Glutamatergic neuron (in vitro differentiated cells): Measurements from ENCODE around the gene PLPP2. TPM values are rescaled to one million over a fixed set of nuclear protein-coding genes. Genes with fewer than 3 reads are reported as not detected.

Experiments used
- DNase-seq: peaks from one replicate; pipeline ENCODE4 v3.0.0; 2022
- H3K27ac Mint-ChIP-seq: one replicate; pipeline ENCODE4 v1.8.0; 2020; ENCODE audit warnings: mild to moderate bottlenecking, mixed read lengths, inconsistent platforms; ENCODE audit not compliant: unreplicated experiment
- H3K27me3 Mint-ChIP-seq: one replicate; pipeline ENCODE4 v1.8.0; 2020; ENCODE audit warnings: mild to moderate bottlenecking, moderate library complexity, mixed read lengths, inconsistent platforms; ENCODE audit not compliant: unreplicated experiment
- H3K36me3 Mint-ChIP-seq: one replicate; pipeline ENCODE4 v1.8.0; 2020; ENCODE audit warnings: mild to moderate bottlenecking, mixed read lengths, inconsistent platforms; ENCODE audit not compliant: unreplicated experiment
- H3K4me1 Mint-ChIP-seq: one replicate; pipeline ENCODE4 v1.8.0; 2020; ENCODE audit warnings: mild to moderate bottlenecking, low read depth, mixed read lengths, inconsistent platforms; ENCODE audit not compliant: unreplicated experiment
- H3K4me3 Mint-ChIP-seq: one replicate; pipeline ENCODE4 v1.8.0; 2020; ENCODE audit warnings: mild to moderate bottlenecking, mixed read lengths, inconsistent platforms; ENCODE audit not compliant: unreplicated experiment
- H3K9me3 Mint-ChIP-seq: one replicate; pipeline ENCODE4 v1.8.0; 2020; ENCODE audit warnings: mild to moderate bottlenecking, moderate library complexity, mixed read lengths, inconsistent platforms; ENCODE audit not compliant: unreplicated experiment
- total RNA-seq: library from RNA; stranded (reverse); fragmentation: NEBNext Ultra II Directional; extraction: Animal tissue kit (Norgen Biotek cat#: 25700); gene quantifications from one replicate; pipeline ENCODE4 v1.2.1, GENCODE V29; 2021; ENCODE audit not compliant: unreplicated experiment
- TF ChIP-seq, protein P1 (sequence below): fragments of 200-600 bp; sonication (generic); IDR thresholded peaks from one replicate; pipeline ENCODE4 v1.5.0; 2021; ENCODE audit not compliant: partially characterized antibody, unreplicated experiment

Gene PLPP2
- total RNA-seq, 1 donor from 2014 or later = 0.64 TPM

DNA sequence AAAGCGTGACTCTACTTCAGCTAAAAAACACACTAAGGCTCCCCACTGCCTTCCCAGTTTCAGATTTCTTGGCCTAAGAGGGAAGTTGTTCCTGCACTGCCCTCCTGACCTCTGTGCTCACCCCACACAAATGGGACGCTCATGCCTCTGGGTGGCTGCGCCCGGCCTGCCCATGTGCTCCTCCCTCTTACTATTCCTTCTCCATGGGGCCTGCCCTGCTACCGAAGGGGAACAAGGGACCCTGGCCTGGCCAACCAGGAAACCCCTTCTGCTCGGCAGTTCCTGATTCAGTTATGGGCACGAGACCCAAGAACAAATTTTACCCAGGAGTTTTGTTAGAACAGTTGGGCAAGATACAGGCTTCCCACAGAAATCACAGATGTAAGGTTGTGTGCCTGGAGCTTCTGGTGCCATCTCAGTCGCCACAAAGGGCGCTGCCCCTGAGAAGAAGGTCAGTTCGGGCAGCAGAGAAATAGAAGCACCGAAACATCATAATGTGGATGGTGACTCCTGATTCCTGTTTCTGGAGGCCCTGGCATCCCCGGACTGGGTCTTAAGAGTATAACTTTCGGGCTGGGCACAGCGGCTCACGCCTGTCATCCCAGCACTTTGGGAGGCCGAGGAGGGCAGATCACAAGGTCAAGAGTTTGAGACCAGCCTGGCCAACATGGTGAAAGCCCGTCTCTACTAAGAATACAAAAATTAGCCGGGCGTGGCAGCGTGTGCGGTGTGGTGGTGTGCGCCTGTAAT lies 5.4 kb upstream of the PLPP2 start:
- Mint-ChIP-seq H3K36me3 (no peaks in the 10 kb centered on the region), H3K9me3 (peaks cover 5% of the 10 kb centered on the region)

DNA sequence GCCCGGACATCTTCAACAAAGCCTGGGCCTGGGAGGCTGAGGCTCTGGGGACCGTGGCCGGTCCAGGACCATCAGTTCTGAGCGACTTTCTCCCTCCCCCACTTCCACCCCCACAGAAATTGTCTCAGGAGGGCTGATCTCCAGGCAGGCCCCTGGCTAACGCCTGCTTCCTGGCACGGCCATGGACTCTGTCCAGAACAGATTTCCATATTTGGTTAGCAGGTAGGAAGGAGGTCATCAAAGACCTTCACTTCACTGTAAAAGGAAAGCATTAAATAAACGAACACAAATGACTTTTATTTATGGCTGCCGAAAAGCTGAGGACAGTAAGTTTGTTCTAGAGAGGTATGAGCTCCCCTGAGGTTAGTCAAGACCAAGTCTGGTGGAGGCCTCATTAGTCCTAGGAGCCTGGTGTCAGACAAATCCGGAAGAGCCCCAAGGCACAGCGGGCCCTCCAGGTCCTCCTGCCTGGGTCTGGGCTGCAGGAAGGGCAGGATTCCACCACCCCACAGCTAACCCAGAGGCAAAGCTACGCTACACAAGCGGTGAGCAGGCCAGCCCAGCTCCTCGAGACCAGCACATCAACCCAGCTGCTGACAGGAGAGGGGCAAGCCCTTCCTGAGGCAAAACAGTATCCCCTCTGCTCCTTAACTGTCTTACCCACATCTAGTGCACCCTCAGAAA lies 4.6 kb upstream of the PLPP2 start:
- H3K9me3 Mint-ChIP-seq = peaks cover 5% of the 10 kb centered on the region
- peak overlapping the region; percentile 1 for H3K27ac Mint-ChIP-seq
- peaks cover 7% of the 10 kb centered on the region for H3K27me3 Mint-ChIP-seq
- TF ChIP-seq, protein P1, sequence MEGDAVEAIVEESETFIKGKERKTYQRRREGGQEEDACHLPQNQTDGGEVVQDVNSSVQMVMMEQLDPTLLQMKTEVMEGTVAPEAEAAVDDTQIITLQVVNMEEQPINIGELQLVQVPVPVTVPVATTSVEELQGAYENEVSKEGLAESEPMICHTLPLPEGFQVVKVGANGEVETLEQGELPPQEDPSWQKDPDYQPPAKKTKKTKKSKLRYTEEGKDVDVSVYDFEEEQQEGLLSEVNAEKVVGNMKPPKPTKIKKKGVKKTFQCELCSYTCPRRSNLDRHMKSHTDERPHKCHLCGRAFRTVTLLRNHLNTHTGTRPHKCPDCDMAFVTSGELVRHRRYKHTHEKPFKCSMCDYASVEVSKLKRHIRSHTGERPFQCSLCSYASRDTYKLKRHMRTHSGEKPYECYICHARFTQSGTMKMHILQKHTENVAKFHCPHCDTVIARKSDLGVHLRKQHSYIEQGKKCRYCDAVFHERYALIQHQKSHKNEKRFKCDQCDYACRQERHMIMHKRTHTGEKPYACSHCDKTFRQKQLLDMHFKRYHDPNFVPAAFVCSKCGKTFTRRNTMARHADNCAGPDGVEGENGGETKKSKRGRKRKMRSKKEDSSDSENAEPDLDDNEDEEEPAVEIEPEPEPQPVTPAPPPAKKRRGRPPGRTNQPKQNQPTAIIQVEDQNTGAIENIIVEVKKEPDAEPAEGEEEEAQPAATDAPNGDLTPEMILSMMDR = no peak
- no peaks in the 10 kb centered on the region for H3K36me3 Mint-ChIP-seq
- DNase-seq = no peak
- H3K4me3 Mint-ChIP-seq = peak overlapping the region; percentile 41
- no peaks in the 10 kb centered on the region for H3K4me1 Mint-ChIP-seq

More for the DNA sequence above, 5.4 kb upstream of the PLPP2 start:
- peak overlapping the region; percentile 1 for H3K27ac Mint-ChIP-seq
- TF ChIP-seq, protein P1 = no peak
- no peak for DNase-seq
- peak overlapping the region; percentile 41 for H3K4me3 Mint-ChIP-seq
- H3K4me1 Mint-ChIP-seq = no peaks in the 10 kb centered on the region
- H3K27me3 Mint-ChIP-seq = peaks cover 7% of the 10 kb centered on the region

DNA sequence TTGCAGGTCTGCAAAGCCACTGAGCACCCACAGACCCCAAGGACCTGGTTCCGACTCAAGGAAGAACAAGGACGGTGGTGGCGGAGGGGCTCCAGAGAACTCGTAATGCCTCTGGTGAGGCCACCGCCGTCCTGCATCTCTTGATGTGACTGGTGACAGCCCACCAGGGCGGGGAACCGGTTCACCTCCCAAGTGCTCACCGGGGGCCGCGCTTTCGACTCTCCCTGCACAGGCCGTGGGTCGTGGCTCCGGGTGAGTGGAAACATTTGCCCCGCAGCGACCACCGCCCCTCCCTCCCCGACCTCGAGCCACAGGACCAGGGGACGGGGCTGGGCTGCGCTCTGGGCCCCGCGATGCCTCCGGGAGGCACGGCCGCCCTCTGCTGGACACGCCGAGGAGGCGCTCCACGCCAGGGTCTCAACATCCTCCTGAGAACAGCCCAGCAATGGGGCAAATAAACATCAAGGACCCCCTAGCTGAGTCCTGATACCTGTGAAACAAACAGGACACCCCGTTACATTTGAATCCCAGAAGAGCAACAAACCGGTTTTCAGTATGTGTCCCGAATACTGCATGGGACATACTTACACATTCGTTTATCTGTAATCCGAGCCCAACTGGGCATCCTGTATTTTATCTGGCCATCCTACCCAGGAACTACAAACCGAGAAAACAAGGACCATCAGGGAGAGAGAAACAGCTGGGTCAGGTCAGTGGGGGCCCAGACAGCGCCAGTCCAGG lies 3.9 kb upstream of the PLPP2 start:
- peak; percentile 83 for DNase-seq
- H3K4me1 Mint-ChIP-seq = no peaks in the 10 kb centered on the region
- TF ChIP-seq, protein P1 = peak; percentile 85
- H3K4me3 Mint-ChIP-seq = peak overlapping the region; percentile 40
- peaks cover 5% of the 10 kb centered on the region for H3K9me3 Mint-ChIP-seq
- peaks cover 10% of the 10 kb centered on the region for H3K27me3 Mint-ChIP-seq
- H3K27ac Mint-ChIP-seq = no peak overlapping the region
- no peaks in the 10 kb centered on the region for H3K36me3 Mint-ChIP-seq

DNA sequence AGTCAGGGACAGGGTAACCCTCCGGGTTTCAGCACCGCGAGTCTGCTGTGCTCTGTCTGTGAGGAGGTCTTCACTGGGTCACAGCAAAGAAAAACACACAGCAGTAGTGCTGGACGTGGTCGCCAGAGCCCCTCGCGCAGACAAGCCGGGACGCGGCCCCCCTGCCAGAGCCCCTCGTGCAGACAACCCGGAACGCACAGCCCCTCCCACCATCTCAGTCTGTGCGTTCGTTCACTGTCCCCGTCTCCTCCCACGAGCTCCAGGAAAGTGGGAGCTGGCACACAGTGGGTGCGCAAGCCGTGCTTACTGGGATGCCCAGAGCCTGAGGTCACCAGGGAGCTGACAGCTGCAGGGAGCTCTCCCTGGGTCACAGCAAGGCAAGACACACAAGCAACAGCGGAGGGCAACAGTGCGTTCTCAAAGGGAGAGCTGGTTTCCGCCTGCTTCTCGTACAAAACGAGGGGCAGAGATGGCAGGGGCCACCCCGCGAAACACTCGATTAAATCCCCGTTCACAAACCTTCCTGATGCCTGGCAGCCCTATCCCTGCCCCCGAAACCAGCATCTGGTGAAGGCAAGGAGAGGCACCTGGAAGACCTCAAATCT lies 3.2 kb upstream of the PLPP2 start:
- no peaks in the 10 kb centered on the region for H3K4me1 Mint-ChIP-seq
- H3K36me3 Mint-ChIP-seq = no peaks in the 10 kb centered on the region
- TF ChIP-seq, protein P1 = no peak
- H3K4me3 Mint-ChIP-seq = peak overlapping the region; percentile 40
- H3K27ac Mint-ChIP-seq = no peak overlapping the region
- H3K9me3 Mint-ChIP-seq = peaks cover 5% of the 10 kb centered on the region
- peaks cover 15% of the 10 kb centered on the region for H3K27me3 Mint-ChIP-seq
- DNase-seq = no peak
